HG03342 (cell line): Measurements from ENCODE around the gene TCF7L2.
"Not testable (repeated sequence)": the region's sequence is repeated elsewhere in the genome, so short reads cannot be mapped to it uniquely, and the experiment has no call there.

Experiments
- ATAC-seq: cut with Tn5 transposase; IDR thresholded peaks from one replicate; pipeline ENCODE4 v1.9.1; 2021; ENCODE audit warnings: mild to moderate bottlenecking, moderate library complexity; ENCODE audit not compliant: unreplicated experiment

TCF7L2 gene

DNA sequence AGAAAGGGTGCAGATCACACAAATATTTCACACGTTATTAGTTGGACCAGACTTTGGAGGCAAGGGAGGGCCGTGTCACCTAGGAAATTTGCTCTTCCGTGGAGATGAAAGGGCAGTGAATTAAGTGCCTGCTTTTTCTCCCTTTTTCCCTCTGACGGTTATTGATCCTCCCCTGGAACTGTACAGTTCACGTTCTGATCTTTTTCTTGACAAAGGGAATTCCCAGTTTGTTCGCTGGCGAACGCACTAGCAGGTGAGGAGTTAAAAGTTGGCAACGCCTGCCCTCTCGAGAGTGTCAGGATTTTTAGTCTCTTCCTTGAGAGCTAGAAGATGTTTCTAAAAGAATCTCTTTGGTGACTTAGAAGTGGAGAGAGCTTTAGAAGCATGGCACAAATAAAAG is 111.5 kb downstream of the TCF7L2 start:
- ATAC-seq: no peak

DNA sequence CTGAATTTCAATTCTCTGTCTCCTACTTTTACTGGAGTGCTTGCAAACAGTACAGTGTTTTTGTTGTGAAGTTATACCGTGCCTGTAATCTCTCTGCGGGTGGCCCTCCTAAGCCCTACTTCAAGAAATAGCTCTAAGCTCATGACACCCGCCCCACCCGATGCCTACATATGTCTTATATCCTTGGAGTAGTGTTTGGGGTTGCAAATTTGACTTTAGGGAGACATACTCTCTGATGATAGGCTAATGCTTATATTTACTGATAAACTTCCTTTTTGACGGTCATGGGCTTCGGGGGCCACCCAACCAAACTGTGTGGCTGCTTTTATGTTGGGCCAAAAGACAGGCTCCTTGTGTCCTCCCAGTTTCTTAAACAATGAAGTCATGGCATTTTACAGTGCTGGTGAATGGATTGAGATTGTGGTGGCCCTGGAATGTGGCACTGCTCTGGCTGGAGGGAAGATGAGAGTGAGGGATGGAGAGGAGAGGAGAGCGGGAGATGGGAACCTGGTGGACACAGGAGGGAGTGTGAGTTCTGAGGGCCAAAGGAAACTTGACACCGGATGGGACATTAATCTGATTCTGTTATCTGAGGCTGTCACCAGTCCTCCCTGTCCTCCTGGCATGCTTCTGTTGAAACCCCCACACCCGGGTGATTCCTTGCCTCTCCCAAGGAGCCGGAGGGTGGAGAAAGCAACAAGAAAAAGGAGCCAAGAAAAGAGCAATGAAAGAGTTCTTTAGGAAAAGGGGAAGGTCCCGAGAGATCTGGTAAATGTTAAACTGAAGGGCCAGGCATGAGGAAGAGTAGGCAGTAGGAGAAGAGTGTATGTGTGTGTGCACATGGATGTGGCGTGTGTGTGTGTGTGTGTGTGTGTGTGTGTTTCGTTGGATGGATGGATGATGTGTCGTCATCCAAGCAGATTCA is 113.3 kb downstream of the TCF7L2 start:
- no peak for ATAC-seq

GRCh38 chr10:113064039-113064438 is 114.0 kb downstream of the TCF7L2 start:
- no peak for ATAC-seq

DNA sequence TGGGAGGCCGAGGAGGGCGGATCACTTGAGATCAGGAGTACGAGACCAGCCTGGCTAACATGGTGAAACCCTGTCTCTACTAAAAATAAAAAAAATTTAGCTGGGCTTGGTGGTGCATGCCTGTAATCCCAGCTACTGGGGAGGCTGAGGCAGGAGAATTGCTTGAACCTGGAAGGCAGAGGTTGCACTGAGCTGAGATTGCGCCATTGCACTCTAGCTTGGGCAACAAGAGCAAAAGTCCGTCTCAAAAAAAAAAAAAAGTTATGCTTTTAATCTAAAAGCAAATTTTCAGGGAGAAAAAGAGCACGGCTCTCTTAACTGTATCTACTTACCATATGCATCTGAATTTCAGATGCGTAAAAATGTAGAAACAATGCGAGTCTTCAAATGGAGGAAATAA is 116.1 kb downstream of the TCF7L2 start:
- not testable (repeated sequence) for ATAC-seq

DNA sequence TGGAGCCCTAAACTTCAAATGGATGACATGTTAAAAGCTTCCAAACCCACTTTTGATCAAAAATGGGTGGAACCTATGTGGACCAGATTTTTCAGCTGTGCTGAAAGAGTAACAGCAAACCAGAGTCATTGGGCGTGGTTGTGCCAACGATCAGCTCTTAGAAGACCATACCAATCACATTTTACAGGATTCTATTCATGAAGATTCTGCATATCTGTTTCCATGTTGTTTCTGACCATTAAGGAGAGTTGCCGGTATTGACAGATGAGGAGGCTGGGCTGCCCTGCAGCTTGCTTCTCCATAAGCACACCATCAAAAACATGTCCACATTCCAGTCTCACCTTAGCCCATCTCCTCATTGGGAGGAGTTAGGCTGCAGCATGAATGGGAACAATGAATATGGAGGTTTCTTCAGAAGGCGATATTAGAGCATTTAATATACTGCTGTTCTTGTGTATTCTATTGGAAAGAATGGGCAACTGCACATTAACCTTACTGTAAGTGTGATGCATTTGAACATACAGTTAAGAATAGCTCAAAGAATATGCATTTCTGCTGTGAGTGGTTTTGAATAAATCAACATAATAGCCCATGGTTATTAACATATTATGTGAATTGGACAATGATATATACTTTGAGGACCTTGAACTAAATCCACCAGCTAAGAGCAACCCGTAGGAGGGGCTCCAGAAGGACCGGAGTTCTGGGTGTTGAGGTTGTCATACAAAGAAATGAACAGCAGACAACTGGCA is 116.7 kb downstream of the TCF7L2 start:
- ATAC-seq: no peak

DNA sequence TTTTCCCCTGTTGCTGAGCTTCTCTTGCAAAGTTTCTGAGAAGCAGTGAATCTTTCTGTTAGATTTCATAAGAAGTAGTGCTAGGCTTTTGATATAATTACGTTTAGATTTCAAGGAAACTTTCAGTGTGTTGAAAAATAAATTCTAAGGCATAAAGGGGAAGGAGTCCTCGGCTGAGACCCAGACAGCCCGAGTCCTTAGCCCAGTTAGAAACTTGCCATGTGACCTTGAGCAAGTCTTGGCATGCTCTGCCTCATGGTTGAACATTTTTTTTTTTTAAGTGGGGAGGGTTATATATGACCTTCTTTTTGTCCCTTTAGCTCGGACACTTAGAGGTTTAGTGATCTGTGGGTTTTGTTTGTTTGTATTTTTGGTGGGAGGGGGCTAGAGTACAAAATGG is 117.5 kb downstream of the TCF7L2 start:
- ATAC-seq: no peak

GRCh38 chr10:113068178-113068890 is 118.3 kb downstream of the TCF7L2 start:
- ATAC-seq: no peak

DNA sequence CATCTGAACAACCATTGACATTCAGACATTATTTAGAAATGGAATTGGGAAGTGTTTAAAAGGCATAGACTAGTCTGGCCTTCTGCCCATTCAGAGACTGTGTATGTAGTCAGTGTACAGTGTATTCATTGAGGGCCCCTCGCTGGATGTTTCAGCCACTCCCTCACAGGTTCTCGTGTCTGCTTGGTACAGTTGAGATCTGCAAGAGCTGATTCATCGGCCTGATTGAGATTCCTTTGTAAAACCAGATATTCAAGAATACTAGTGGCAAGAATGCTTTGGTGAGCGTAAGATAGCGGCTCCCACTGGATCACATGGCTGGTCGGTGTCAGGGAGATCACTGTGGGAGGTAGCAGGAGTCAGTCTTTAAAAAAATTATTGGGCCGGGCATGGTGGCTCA is 119.5 kb downstream of the TCF7L2 start:
- no peak for ATAC-seq

- ATAC-seq: no peak
These were observed 121.4 kb downstream of the TCF7L2 start for GRCh38 chr10:113071446-113071845.

DNA sequence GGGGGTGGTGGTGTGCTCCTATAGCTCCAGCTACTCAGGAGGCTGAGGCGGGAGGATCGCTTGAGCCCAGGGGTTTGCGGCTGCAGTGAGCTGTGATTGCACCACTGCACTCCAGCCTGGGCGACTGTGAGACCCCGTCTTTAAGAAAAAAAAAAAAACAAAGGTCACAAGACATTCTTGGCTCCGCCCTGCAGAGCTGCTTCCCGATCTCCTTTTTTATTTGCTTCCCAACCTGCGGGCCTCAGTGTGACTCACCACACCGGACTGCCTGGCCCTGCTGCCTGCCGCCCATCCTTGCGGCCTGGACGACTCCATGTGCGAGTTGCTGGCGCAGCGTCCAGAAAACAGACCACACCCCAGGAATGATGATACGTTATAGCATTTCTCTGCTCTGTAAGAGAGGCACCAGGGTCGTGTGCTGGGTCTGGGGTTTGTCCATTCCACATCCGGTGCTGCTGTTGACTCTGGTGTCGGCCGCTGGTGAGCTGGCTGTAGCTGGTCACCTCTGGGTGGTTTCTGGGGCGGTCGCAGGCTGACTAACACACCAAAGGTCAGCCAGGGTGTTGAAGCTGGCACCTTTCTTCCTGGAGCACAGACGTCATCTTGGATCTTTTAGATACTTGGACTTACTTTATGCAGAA is 123.6 kb downstream of the TCF7L2 start:
- no peak for ATAC-seq

GRCh38 chr10:113076949-113077348 is 126.9 kb downstream of the TCF7L2 start:
- ATAC-seq: no peak

DNA sequence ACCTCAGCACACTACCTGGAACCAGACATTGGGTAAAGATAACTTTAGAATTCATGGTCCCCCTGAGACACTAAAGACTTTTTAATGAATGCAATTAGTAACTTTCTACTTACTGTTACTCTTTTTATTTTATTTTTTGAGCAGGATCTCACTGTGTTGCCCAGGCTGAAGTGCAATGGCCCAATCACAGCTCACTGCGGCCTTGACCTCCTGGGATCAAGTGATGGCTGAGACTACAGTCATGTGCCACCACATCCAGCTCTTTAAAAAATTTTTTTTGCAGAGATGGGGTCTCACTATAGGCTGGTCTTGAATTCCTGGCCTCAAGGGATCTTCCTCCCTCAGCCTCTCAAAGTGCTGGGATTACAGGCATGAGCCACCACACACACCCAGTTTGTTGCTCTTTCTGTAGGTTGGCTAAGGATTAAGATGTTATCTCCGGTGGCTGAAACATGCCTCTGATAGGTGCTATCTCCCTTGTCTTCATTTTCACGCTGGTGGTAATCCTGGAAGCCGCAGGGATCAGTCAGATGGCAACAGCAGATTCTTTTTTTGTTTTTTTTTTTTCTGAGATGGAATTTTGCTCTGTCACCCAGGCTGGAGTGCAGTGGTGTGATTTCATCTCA is 128.3 kb downstream of the TCF7L2 start:
- ATAC-seq: no peak

- no peak for ATAC-seq
These were observed 130.2 kb downstream of the TCF7L2 start for GRCh38 chr10:113080061-113080924.

DNA sequence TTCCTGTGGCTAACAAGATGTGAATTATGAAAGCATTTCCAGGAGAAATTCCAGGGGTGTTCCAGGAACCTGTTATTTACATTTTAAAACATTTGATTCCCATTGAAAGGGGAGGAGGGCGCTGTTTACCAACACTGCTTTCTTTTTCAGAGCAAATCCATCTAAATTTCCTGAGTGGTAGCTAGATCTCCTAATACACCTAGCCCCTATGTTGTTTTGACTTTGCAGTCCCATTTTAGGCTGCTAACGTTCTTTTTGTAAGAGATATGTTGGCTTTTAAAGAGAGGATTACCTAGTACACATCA is 130.8 kb downstream of the TCF7L2 start:
- no peak for ATAC-seq

GRCh38 chr10:113084031-113084430 is 134.0 kb downstream of the TCF7L2 start:
- no peak for ATAC-seq

DNA sequence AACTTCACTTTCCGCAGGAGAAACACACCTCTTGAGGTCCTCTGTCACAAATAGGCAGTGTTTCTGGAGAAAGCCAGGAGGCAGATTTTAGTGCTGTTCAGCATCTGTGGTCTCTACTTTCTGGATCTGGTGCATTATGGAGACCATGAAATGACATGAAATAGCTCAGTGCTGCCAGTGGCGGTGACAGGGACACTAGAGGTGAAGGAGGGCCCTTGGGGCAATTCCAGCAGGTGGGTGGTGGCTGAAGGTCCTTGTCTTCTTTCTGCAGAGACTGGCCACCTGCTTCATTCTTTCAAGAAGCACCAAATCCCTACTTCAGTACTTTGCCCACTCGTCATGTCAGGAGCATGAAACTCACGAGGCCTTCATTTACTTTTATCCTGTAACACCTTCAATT is 135.7 kb downstream of the TCF7L2 start:
- ATAC-seq: no peak

- ATAC-seq: no peak
These were observed 136.2 kb downstream of the TCF7L2 start for GRCh38 chr10:113086282-113086681.

- no peak for ATAC-seq
These were observed 137.3 kb downstream of the TCF7L2 start for GRCh38 chr10:113087165-113088029.

DNA sequence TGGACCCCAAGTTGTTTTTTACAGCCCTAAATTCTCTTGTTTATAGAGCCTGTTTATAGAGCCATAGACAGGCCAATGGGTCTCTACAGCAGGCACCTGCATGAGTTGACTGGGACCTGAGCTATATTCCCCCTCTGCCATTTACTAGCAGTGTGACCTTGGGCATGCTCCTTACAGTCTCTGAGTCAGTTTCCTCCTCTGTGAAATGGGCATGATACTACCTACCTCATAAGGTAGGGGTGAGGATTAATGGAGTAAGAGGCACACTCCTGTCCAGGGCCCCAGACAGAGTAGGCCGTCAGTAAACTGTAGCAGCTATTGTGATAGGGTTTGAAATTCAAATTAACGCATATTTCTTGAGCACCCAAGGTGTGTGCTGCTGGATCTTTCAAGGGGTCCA is 138.1 kb downstream of the TCF7L2 start:
- ATAC-seq: no peak
